ENCODE data around the gene KANTR. TPM values are rescaled to one million over a fixed set of nuclear protein-coding genes. Genes with fewer than 3 reads are reported as not detected.

KANTR gene
- total and polyA plus RNA-seq, 2 experiments from 2014 or later, result 6.4 to 15.5 TPM

DNA sequence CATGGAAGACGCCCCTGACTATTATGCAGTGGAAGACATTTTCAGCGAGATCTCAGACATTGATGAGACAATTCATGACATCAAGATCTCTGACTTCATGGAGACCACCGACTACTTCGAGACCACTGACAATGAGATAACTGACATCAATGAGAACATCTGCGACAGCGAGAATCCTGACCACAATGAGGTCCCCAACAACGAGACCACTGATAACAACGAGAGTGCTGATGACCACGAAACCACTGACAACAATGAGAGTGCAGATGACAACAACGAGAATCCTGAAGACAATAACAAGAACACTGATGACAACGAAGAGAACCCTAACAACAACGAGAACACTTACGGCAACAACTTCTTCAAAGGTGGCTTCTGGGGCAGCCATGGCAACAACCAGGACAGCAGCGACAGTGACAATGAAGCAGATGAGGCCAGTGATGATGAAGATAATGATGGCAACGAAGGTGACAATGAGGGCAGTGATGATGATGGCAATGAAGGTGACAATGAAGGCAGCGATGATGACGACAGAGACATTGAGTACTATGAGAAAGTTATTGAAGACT, 8.2 kb upstream of the KANTR start:
- no peak overlapping the region for H3K27ac Mint-ChIP-seq
- Histone ChIP-seq H3K27me3 (ENCODE audit: insufficient read depth) (peaks cover under 1% of the 10 kb centered on the region; the same call in 1 of the 2 replicates), H3K36me3 (ENCODE audit: insufficient read depth) (no peaks in the 10 kb centered on the region), H3K4me1 (ENCODE audit: insufficient read depth) (peaks cover 2% of the 10 kb centered on the region), H3K4me3 (no peak overlapping the region), H3K9me2 (ENCODE audit: insufficient read depth) (no peaks in the 10 kb centered on the region), H2AFZ (no peak overlapping the region), H3K79me2 (replicated peaks; ENCODE audit: insufficient read depth) (0 out of 2 replicates have a peak, but pooled peaks cover 4% of the 10 kb centered on the region), H3F3A (replicated peaks; ENCODE audit: low read depth) (no peaks in the 10 kb centered on the region), H3K4me2 (no peak overlapping the region), H3K27ac (ENCODE audit: low read depth) (no peak overlapping the region), H4K20me1 (replicated peaks; ENCODE audit: insufficient read depth) (no peaks in the 10 kb centered on the region; the same call in 1 of the 2 replicates)
- ATAC-seq (no peak), DNase-seq (ENCODE audit: low spot score) (no peak)
- no peak overlapping the region; the same call in 2 of the 3 replicates for H3K4me3 Mint-ChIP-seq
- peaks cover 6% of the 10 kb centered on the region for H3K27me3 Mint-ChIP-seq (ENCODE audit: insufficient read depth, low read depth, poor library complexity)
- peaks cover 12% of the 10 kb centered on the region for H3K4me1 Mint-ChIP-seq
- H3K36me3 Mint-ChIP-seq (ENCODE audit: low read depth), result peaks cover 52% of the 10 kb centered on the region
- no peaks in the 10 kb centered on the region; the same call in 1 of the 3 replicates for H3K9me3 Mint-ChIP-seq
- TF ChIP-seq ZNF462 (CRISPR knock-in tag; IDR thresholded peaks at IDR 0.05) (no peak), CTCF (conservative IDR thresholded peaks at IDR 0.05; ENCODE audit: low read depth in 2 of 2) (no peak), STAT1 (IDR thresholded peaks at IDR 0.05; ENCODE audit: unreplicated experiment) (no peak), ZNF114 (CRISPR knock-in tag; IDR thresholded peaks at IDR 0.05) (no peak), POLR2AphosphoS5 (IDR thresholded peaks at IDR 0.05; ENCODE audit: low read depth) (no peak), REST (IDR thresholded peaks at IDR 0.05; ENCODE audit: unreplicated experiment) (no peak), ZNF331 (CRISPR knock-in tag; IDR thresholded peaks at IDR 0.05; ENCODE audit: low read depth) (no peak), EZH2phosphoT487 (IDR thresholded peaks at IDR 0.05; ENCODE audit: unreplicated experiment) (no peak)
- TF ChIP-seq, protein P1, sequence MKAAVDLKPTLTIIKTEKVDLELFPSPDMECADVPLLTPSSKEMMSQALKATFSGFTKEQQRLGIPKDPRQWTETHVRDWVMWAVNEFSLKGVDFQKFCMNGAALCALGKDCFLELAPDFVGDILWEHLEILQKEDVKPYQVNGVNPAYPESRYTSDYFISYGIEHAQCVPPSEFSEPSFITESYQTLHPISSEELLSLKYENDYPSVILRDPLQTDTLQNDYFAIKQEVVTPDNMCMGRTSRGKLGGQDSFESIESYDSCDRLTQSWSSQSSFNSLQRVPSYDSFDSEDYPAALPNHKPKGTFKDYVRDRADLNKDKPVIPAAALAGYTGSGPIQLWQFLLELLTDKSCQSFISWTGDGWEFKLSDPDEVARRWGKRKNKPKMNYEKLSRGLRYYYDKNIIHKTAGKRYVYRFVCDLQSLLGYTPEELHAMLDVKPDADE (IDR thresholded peaks at IDR 0.05), result no peak
